ENCODE measurements around the gene TM2D3. TPM values are rescaled to one million over a fixed set of nuclear protein-coding genes. Genes with fewer than 3 reads are reported as not detected.

The TM2D3 gene
- total and polyA plus RNA-seq, 2 of the 8 experiments (the other 6 are each of a cell fraction or from before 2014, with no cell fraction given) = 26.4 to 28.0 TPM

DNA sequence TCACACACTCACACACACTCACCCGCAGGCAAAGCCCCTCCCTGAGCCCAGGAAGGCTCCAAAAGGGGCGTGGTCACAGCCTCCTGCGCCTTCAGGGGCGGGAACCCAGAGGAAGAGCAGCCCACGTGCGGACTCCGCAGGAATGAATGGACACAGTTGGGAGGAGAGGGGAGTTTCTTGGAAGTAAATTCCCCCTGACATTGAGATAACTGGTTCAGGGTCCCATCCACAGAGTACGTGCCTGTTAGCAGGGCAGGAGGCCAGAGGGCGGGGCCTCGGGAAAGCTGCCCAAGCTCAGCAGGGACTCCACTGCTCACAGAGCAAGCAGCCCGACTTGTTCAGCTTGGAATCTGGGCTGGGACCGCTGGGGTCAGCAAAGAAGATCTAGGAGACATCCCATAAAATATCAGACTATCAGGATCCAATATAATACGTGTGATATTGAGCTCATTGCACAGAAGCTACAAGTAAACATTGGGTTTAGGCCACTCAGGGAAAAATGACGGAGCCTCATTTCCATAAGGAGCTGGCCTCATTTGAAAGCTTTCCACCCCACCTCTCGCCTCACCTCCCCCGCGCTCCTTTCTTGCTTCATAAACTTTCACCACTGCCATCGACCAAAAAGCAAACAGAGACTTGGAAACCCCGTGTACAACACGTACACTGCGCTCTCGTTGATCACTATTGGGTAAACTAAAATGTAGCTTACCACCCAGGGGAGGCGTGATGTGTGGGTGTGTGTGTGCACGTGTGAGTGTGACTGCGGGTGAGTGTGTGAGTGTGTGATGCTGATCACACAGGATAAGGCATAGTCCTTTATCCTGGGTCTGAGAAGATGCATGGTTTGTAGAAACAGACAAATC lies 36.0 kb downstream of the TM2D3 start:
- no peak for FAIRE-seq
- peak; percentile 33 to 82 for DNase-seq (ENCODE audit: low read depth in 1 of 2, low spot score in 2 of 2)
- Histone ChIP-seq H4K91ac (replicated peaks; ENCODE audit: insufficient read length, low read length) (peak overlapping the region; percentile 70), H2BK20ac (ENCODE audit: low read length) (no peak overlapping the region; the same call in 1 of the 2 replicates), H3K14ac (ENCODE audit: insufficient read length) (no peak overlapping the region), H3K4ac (replicated peaks; ENCODE audit: insufficient read length, low read depth, low read length) (no peak overlapping the region), H2AK5ac (ENCODE audit: low read depth, low read length) (no peak overlapping the region), H3K9me3 (ENCODE audit: insufficient read depth in 2 of 2, low read depth in 1 of 2, low read length in 1 of 2) (no peaks in the 10 kb centered on the region), H2AFZ (ENCODE audit: low read length) (peak overlapping the region; percentile 98), H3K79me2 (ENCODE audit: control insufficient read depth in 1 of 2, insufficient read depth in 2 of 2, low read length in 2 of 2) (no peaks in the 10 kb centered on the region), H2BK12ac (ENCODE audit: low read depth, low read length) (no peak overlapping the region; the same call in 1 of the 2 replicates), H3K4me1 (replicated peaks in 1 of 4; ENCODE audit: control insufficient read depth in 3 of 4, insufficient read depth in 4 of 4, low read length in 3 of 4) (peaks cover 5 to 16% (median 11%) of the 10 kb centered on the region in 4 experiments), H3K36me3 (ENCODE audit: control insufficient read depth in 2 of 4, insufficient read depth in 4 of 4, low read length in 3 of 4) (no peaks in the 10 kb centered on the region), H3K79me1 (ENCODE audit: low read depth, low read length) (no peaks in the 10 kb centered on the region), H3K18ac (ENCODE audit: extremely low read depth, low read length) (peak overlapping the region; percentile 51), H3K9ac (replicated peaks in 1 of 4; ENCODE audit: extremely low read depth in 1 of 4, low read depth in 3 of 4, low read length in 3 of 4) (0 out of 7 replicates have a peak overlapping the region, but pooled peaks of 1 of the 4 experiments have one; percentile 28), H2BK15ac (ENCODE audit: low read length) (no peak overlapping the region), H3K27ac (ENCODE audit: low read depth, low read length) (no peak overlapping the region), H3K23ac (ENCODE audit: insufficient read length) (no peak overlapping the region), H3K4me3 (ENCODE audit: extremely low read depth in 1 of 4, insufficient read depth in 2 of 4, low read depth in 3 of 4, low read length in 4 of 4) (peak overlapping the region; percentile 27 to 54 (median 37); a peak in 6 of 8 replicates), H3K27me3 (replicated peaks in 1 of 4; ENCODE audit: control insufficient read depth in 3 of 4, extremely low read depth in 1 of 4, insufficient read depth in 3 of 4, low read length in 3 of 4) (peaks cover 0 to 2% (median 0%) of the 10 kb centered on the region in 4 experiments; a peak in 3 of 7 replicates), H3K23me2 (ENCODE audit: low read depth, low read length) (no peaks in the 10 kb centered on the region), H2BK120ac (replicated peaks; ENCODE audit: low read depth, low read length) (no peak overlapping the region), H3K56ac (replicated peaks; ENCODE audit: insufficient read length, low read depth, low read length) (no peak overlapping the region), H4K8ac (ENCODE audit: extremely low read depth, insufficient read depth, low read length) (peak overlapping the region; percentile 28; the same call in 1 of the 2 replicates), H4K5ac (ENCODE audit: insufficient read length, low read depth, low read length) (no peak overlapping the region), H3K4me2 (ENCODE audit: insufficient read depth in 1 of 2, low read depth in 2 of 2, low read length in 2 of 2) (peak overlapping the region; percentile 67 to 96), H4K20me1 (replicated peaks in 1 of 2; ENCODE audit: control insufficient read depth in 1 of 2, insufficient read depth in 2 of 2, low read length in 2 of 2) (no peaks in the 10 kb centered on the region), H2BK5ac (ENCODE audit: low read depth, low read length) (peak overlapping the region; percentile 1; the same call in 1 of the 2 replicates)
- ChIA-PET POLR2A (ENCODE audit: partially characterized antibody) (interaction anchor here (1.3 to 1.8 kb wide), 2 partner anchors 67 to 322 kb away, joined by 3 to 4 read pairs; no protein-coding TSS in a partner anchor), CTCF (ENCODE audit: partially characterized antibody) (interaction anchor here (1.1 to 6.5 kb wide), 6 partner anchors 10 to 327 kb away, joined by 3 to 70 read pairs (median 4); no protein-coding TSS in a partner anchor)
- WGBS, 2 experiments (ENCODE audit: extremely low coverage in 1 of 2, insufficient coverage in 1 of 2, insufficient read length in 1 of 2, insufficient replicate concordance in 2 of 2, low coverage in 1 of 2, low lambda C conversion rate in 2 of 2, missing lambda C conversion rate in 1 of 2) = 33% methylated on average over 25 of the region's 25 CpGs; no CpG with 5 or more reads in 1 of the 2 experiments
- 0 out of 2 replicates have a peak, but pooled peaks have one; percentile 19 for TF ChIP-seq GTF2F1 (IDR thresholded peaks at IDR 0.05; ENCODE audit: borderline replicate concordance, low read depth, low read length)
- TF ChIP-seq TAF1 (IDR thresholded peaks at IDR 0.05; ENCODE audit: low read depth, low read length) = peak; percentile 40; the same call in 1 of the 2 replicates
- TF ChIP-seq SIX5 (IDR thresholded peaks at IDR 0.05; ENCODE audit: low read depth, low read length) = no peak
- TF ChIP-seq, protein P1, sequence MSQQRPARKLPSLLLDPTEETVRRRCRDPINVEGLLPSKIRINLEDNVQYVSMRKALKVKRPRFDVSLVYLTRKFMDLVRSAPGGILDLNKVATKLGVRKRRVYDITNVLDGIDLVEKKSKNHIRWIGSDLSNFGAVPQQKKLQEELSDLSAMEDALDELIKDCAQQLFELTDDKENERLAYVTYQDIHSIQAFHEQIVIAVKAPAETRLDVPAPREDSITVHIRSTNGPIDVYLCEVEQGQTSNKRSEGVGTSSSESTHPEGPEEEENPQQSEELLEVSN (IDR thresholded peaks at IDR 0.05) = peak; percentile 97
- peak; percentile 58 for TF ChIP-seq KDM4A (IDR thresholded peaks at IDR 0.05; ENCODE audit: low read depth, low read length, severe bottlenecking)
- no peak for TF ChIP-seq JUN (IDR thresholded peaks at IDR 0.05; ENCODE audit: low read depth, low read length)
- TF ChIP-seq ZNF274 (IDR thresholded peaks at IDR 0.05; ENCODE audit: borderline replicate concordance, extremely low read depth, low read length) = no peak
- TF ChIP-seq TEAD4 (IDR thresholded peaks at IDR 0.05; ENCODE audit: low read depth, low read length) = no peak
- TF ChIP-seq, protein P2, sequence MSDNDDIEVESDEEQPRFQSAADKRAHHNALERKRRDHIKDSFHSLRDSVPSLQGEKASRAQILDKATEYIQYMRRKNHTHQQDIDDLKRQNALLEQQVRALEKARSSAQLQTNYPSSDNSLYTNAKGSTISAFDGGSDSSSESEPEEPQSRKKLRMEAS (IDR thresholded peaks at IDR 0.05) = peak; percentile 94
- no peak for TF ChIP-seq SP2 (IDR thresholded peaks at IDR 0.05; ENCODE audit: low read length)
